Karpas-422 (cell line): ENCODE results near the gene CEACAM16. TPM values are rescaled to one million over a fixed set of nuclear protein-coding genes. Genes with fewer than 3 reads are reported as not detected.
"Not testable (repeated sequence)": the region's sequence is repeated elsewhere in the genome, so short reads cannot be mapped to it uniquely, and the experiment has no call there.

ENCODE experiments used
- DNase-seq: peaks from one replicate; pipeline ENCODE4 v3.0.0-alpha.2; 2015
- H2AFZ ChIP-seq: fragments of 200-600 bp; sonication (generic); 2 replicates; pipeline ENCODE4 v1.6.1; 2014; ENCODE audit warnings: antibody characterized with exemption, low read length, mixed read lengths
- H3K27ac ChIP-seq: fragments of 200-600 bp; sonication (generic); 2 replicates; pipeline ENCODE4 v1.5.1; 2014; ENCODE audit warnings: mild to moderate bottlenecking, low read length, moderate library complexity
- H3K27me3 ChIP-seq: fragments of 200-600 bp; sonication (generic); 2 replicates; pipeline ENCODE4 v1.6.1; 2014; ENCODE audit warnings: low read length, mixed read lengths
- H3K36me3 ChIP-seq: fragments of 200-600 bp; sonication (generic); 2 replicates; pipeline ENCODE4 v1.6.1; 2014; ENCODE audit warnings: low read length, mixed read lengths; ENCODE audit not compliant: insufficient read depth
- H3K4me1 ChIP-seq: fragments of 200-600 bp; sonication (generic); 2 replicates; pipeline ENCODE4 v1.6.1; 2014; ENCODE audit warnings: mild to moderate bottlenecking, low read length, mixed read lengths
- H3K4me2 ChIP-seq: fragments of 200-600 bp; sonication (generic); 2 replicates; pipeline ENCODE4 v1.6.1; 2014; ENCODE audit warnings: low read length, low read depth, mild to moderate bottlenecking; ENCODE audit not compliant: poor library complexity, severe bottlenecking
- H3K4me3 ChIP-seq: fragments of 200-600 bp; sonication (generic); 2 replicates; pipeline ENCODE4 v1.5.1; 2014; ENCODE audit warnings: mild to moderate bottlenecking, antibody characterized with exemption, low read length, mixed read lengths
- H3K79me2 ChIP-seq: fragments of 200-600 bp; sonication (generic); 2 replicates; pipeline ENCODE4 v1.6.1; 2014; ENCODE audit warnings: mild to moderate bottlenecking, low read length, mixed read lengths
- H3K9ac ChIP-seq: fragments of 200-600 bp; sonication (generic); 2 replicates; pipeline ENCODE4 v1.6.0; 2014; ENCODE audit warnings: low read length
- H3K9me2 ChIP-seq: fragments of 200-600 bp; sonication (generic), shearing (Covaris generic); replicated peaks from 2 replicates; pipeline ENCODE4 v1.6.0; 2014; ENCODE audit warnings: mild to moderate bottlenecking, low read length, moderate library complexity; ENCODE audit not compliant: insufficient read depth
- H3K9me3 ChIP-seq: fragments of 300-700, 200-600 bp; sonication (generic); 2 replicates; pipeline ENCODE4 v1.6.1; 2014; ENCODE audit warnings: low read length, mixed read lengths
- H4K20me1 ChIP-seq: fragments of 200-600 bp; sonication (generic); 2 replicates; pipeline ENCODE4 v1.6.1; 2014; ENCODE audit warnings: mild to moderate bottlenecking, antibody characterized with exemption, low read length, low read depth; ENCODE audit not compliant: insufficient read depth
- total RNA-seq: library from RNA; depleted of rRNA; stranded (reverse); fragments of >200 nt; shearing (Covaris generic); gene quantifications from 2 replicates; pipeline ENCODE4 v1.2.3, GENCODE V29; 2014; ENCODE audit warnings: low replicate concordance

CEACAM16 gene
- total RNA-seq, 1 experiment from 2014 or later = not detected

GRCh38 chr19:44714597-44715169 lies 15.7 kb downstream of the CEACAM16 start:
- Histone ChIP-seq H3K9ac (no peak overlapping the region), H3K4me2 (no peak overlapping the region), H3K4me3 (no peak overlapping the region), H3K36me3 (no peaks in the 10 kb centered on the region), H3K79me2 (no peaks in the 10 kb centered on the region), H3K9me3 (peaks cover 7% of the 10 kb centered on the region), H3K27ac (no peak overlapping the region), H3K4me1 (no peaks in the 10 kb centered on the region), H4K20me1 (no peaks in the 10 kb centered on the region), H3K9me2 (no peaks in the 10 kb centered on the region), H2AFZ (no peak overlapping the region), H3K27me3 (no peaks in the 10 kb centered on the region)
- DNase-seq = no peak

- H3K9me3 ChIP-seq = peaks cover 7% of the 10 kb centered on the region
- H3K27me3 ChIP-seq = no peaks in the 10 kb centered on the region
- no peak overlapping the region for H3K4me2 ChIP-seq
- H3K9ac ChIP-seq = no peak overlapping the region
- no peak overlapping the region for H2AFZ ChIP-seq
- H3K36me3 ChIP-seq = no peaks in the 10 kb centered on the region
- H3K79me2 ChIP-seq = no peaks in the 10 kb centered on the region
- no peak for DNase-seq
- H4K20me1 ChIP-seq = no peaks in the 10 kb centered on the region
- H3K9me2 ChIP-seq = no peaks in the 10 kb centered on the region
- peaks cover 5% of the 10 kb centered on the region for H3K4me1 ChIP-seq
- no peak overlapping the region for H3K4me3 ChIP-seq
- no peak overlapping the region for H3K27ac ChIP-seq
These were observed 18.7 kb downstream of the CEACAM16 start for GRCh38 chr19:44717603-44718002.

GRCh38 chr19:44718441-44719261 lies 19.7 kb downstream of the CEACAM16 start:
- DNase-seq = no peak
- Histone ChIP-seq H3K9ac (no peak overlapping the region), H3K36me3 (no peaks in the 10 kb centered on the region), H2AFZ (no peak overlapping the region), H3K4me1 (peaks cover 5% of the 10 kb centered on the region), H3K4me3 (no peak overlapping the region), H3K27me3 (no peaks in the 10 kb centered on the region), H3K79me2 (no peaks in the 10 kb centered on the region), H3K4me2 (no peak overlapping the region), H4K20me1 (no peaks in the 10 kb centered on the region), H3K9me2 (no peaks in the 10 kb centered on the region), H3K27ac (no peak overlapping the region), H3K9me3 (peaks cover 7% of the 10 kb centered on the region)

GRCh38 chr19:44719262-44719701 lies 20.3 kb downstream of the CEACAM16 start:
- Histone ChIP-seq H2AFZ (no peak overlapping the region), H3K9ac (no peak overlapping the region)

GRCh38 chr19:44720396-44720795 lies 21.4 kb downstream of the CEACAM16 start:
- not testable (repeated sequence) for DNase-seq, H3K27me3 ChIP-seq, H4K20me1 ChIP-seq, H3K4me2 ChIP-seq, H3K9me2 ChIP-seq, H3K4me1 ChIP-seq, H3K9ac ChIP-seq, H2AFZ ChIP-seq, H3K9me3 ChIP-seq, H3K27ac ChIP-seq, H3K4me3 ChIP-seq, H3K36me3 ChIP-seq, H3K79me2 ChIP-seq

More at GRCh38 chr19:44719262-44719701, 20.3 kb downstream of the CEACAM16 start:
- no peak overlapping the region for H3K4me3 ChIP-seq
- DNase-seq = no peak
- no peaks in the 10 kb centered on the region for H3K9me2 ChIP-seq
- H3K4me1 ChIP-seq = peaks cover 5% of the 10 kb centered on the region
- no peaks in the 10 kb centered on the region for H4K20me1 ChIP-seq
- no peaks in the 10 kb centered on the region for H3K27me3 ChIP-seq
- H3K9me3 ChIP-seq = peaks cover 7% of the 10 kb centered on the region
- no peak overlapping the region for H3K27ac ChIP-seq
- no peaks in the 10 kb centered on the region for H3K79me2 ChIP-seq
- H3K4me2 ChIP-seq = no peak overlapping the region
- no peaks in the 10 kb centered on the region for H3K36me3 ChIP-seq

- Histone ChIP-seq H3K27ac (no peak overlapping the region), H3K27me3 (no peaks in the 10 kb centered on the region), H3K4me1 (peaks cover 5% of the 10 kb centered on the region), H3K9me2 (no peaks in the 10 kb centered on the region), H3K9me3 (no peaks in the 10 kb centered on the region), H4K20me1 (no peaks in the 10 kb centered on the region), H3K79me2 (no peaks in the 10 kb centered on the region), H2AFZ (no peak overlapping the region), H3K36me3 (no peaks in the 10 kb centered on the region), H3K9ac (no peak overlapping the region), H3K4me3 (no peak overlapping the region), H3K4me2 (no peak overlapping the region)
- DNase-seq = no peak
These were observed 22.0 kb downstream of the CEACAM16 start for GRCh38 chr19:44720945-44721344.

GRCh38 chr19:44721369-44721768 lies 22.4 kb downstream of the CEACAM16 start:
- H3K27me3 ChIP-seq, H3K79me2 ChIP-seq, H3K27ac ChIP-seq, H3K4me2 ChIP-seq, H3K9ac ChIP-seq, H3K4me1 ChIP-seq, H3K9me3 ChIP-seq, H4K20me1 ChIP-seq, H3K9me2 ChIP-seq, H3K4me3 ChIP-seq, H3K36me3 ChIP-seq, H2AFZ ChIP-seq, DNase-seq: not testable (repeated sequence)

- Histone ChIP-seq H3K9ac (no peak overlapping the region), H3K4me3 (no peak overlapping the region), H2AFZ (no peak overlapping the region)
These were observed 23.5 kb downstream of the CEACAM16 start for GRCh38 chr19:44722131-44723121.

More at GRCh38 chr19:44722131-44723121, 23.5 kb downstream of the CEACAM16 start:
- Histone ChIP-seq H3K4me1 (peaks cover 5% of the 10 kb centered on the region), H3K9me2 (no peaks in the 10 kb centered on the region), H4K20me1 (no peaks in the 10 kb centered on the region), H3K4me2 (no peak overlapping the region), H3K27me3 (no peaks in the 10 kb centered on the region), H3K79me2 (no peaks in the 10 kb centered on the region), H3K36me3 (no peaks in the 10 kb centered on the region), H3K9me3 (no peaks in the 10 kb centered on the region), H3K27ac (no peak overlapping the region)
- no peak for DNase-seq
